Endothelial cell (in vitro differentiated cells): ENCODE data around the gene BCAR3. TPM values are rescaled to one million over a fixed set of nuclear protein-coding genes. Genes with fewer than 3 reads are reported as not detected.

Experiments
- DNase-seq: peaks from one replicate; pipeline ENCODE4 v3.0.0; 2021; ENCODE audit warnings: low spot score
- H3K27ac Mint-ChIP-seq: one replicate; pipeline ENCODE4 v1.8.0; 2021; ENCODE audit warnings: mixed read lengths, inconsistent platforms; ENCODE audit not compliant: unreplicated experiment
- H3K27me3 Mint-ChIP-seq: one replicate; pipeline ENCODE4 v1.8.0; 2021; ENCODE audit warnings: mild to moderate bottlenecking, moderate library complexity, mixed read lengths, inconsistent platforms; ENCODE audit not compliant: unreplicated experiment
- H3K36me3 Mint-ChIP-seq: one replicate; pipeline ENCODE4 v1.8.0; 2021; ENCODE audit warnings: mild to moderate bottlenecking, low read depth, mixed read lengths, inconsistent platforms; ENCODE audit not compliant: unreplicated experiment
- H3K4me1 Mint-ChIP-seq: one replicate; pipeline ENCODE4 v1.8.0; 2021; ENCODE audit warnings: mild to moderate bottlenecking, mixed read lengths, inconsistent platforms; ENCODE audit not compliant: unreplicated experiment
- H3K4me3 Mint-ChIP-seq: one replicate; pipeline ENCODE4 v1.8.0; 2021; ENCODE audit warnings: mild to moderate bottlenecking, mixed read lengths, inconsistent platforms; ENCODE audit not compliant: unreplicated experiment
- H3K9me3 Mint-ChIP-seq: one replicate; pipeline ENCODE4 v1.8.0; 2021; ENCODE audit warnings: mixed read lengths, inconsistent platforms; ENCODE audit not compliant: unreplicated experiment
- CTCF ChIP-seq: fragments of 200-600 bp; sonication (generic); IDR thresholded peaks from one replicate; pipeline ENCODE4 v1.5.0; 2021; ENCODE audit warnings: antibody characterized with exemption; ENCODE audit not compliant: unreplicated experiment
- total RNA-seq: library from RNA; stranded (reverse); fragmentation: NEBNext Ultra II Directional; extraction: Animal tissue kit (Norgen Biotek cat#: 25700); gene quantifications from one replicate; pipeline ENCODE4 v1.2.1, GENCODE V29; 2021; ENCODE audit not compliant: unreplicated experiment

Gene BCAR3
- total RNA-seq, 1 donor from 2014 or later, result 19.9 TPM

GRCh38 chr1:93578433-93578830 lies 103.2 kb downstream of the BCAR3 start:
- Mint-ChIP-seq H3K4me1 (peaks cover 4% of the 10 kb centered on the region), H3K36me3 (peaks cover 23% of the 10 kb centered on the region), H3K27me3 (peaks cover 10% of the 10 kb centered on the region), H3K9me3 (no peaks in the 10 kb centered on the region), H3K27ac (no peak overlapping the region), H3K4me3 (peak overlapping the region; percentile 24)
- no peak for TF ChIP-seq CTCF
- DNase-seq, result no peak

GRCh38 chr1:93577536-93578432 lies 103.9 kb downstream of the BCAR3 start:
- Mint-ChIP-seq H3K4me1 (peaks cover 7% of the 10 kb centered on the region), H3K27me3 (peaks cover 10% of the 10 kb centered on the region), H3K27ac (peak overlapping the region; percentile 24), H3K36me3 (peaks cover 21% of the 10 kb centered on the region), H3K4me3 (peak overlapping the region; percentile 24), H3K9me3 (no peaks in the 10 kb centered on the region)
- no peak for DNase-seq
- no peak for TF ChIP-seq CTCF

- H3K9me3 Mint-ChIP-seq, result no peaks in the 10 kb centered on the region
- H3K27me3 Mint-ChIP-seq, result peaks cover 12% of the 10 kb centered on the region
- H3K4me3 Mint-ChIP-seq, result peak overlapping the region; percentile 42
- DNase-seq, result no peak
- H3K36me3 Mint-ChIP-seq, result peaks cover 26% of the 10 kb centered on the region
- peaks cover 18% of the 10 kb centered on the region for H3K4me1 Mint-ChIP-seq
- no peak for TF ChIP-seq CTCF
- H3K27ac Mint-ChIP-seq, result no peak overlapping the region
Observed at GRCh38 chr1:93576746-93577145, 104.9 kb downstream of the BCAR3 start.

GRCh38 chr1:93576346-93576745 lies 105.3 kb downstream of the BCAR3 start:
- no peak overlapping the region for H3K4me3 Mint-ChIP-seq
- no peaks in the 10 kb centered on the region for H3K9me3 Mint-ChIP-seq
- peak overlapping the region; percentile 37 for H3K27ac Mint-ChIP-seq
- H3K36me3 Mint-ChIP-seq, result peaks cover 26% of the 10 kb centered on the region
- no peak for TF ChIP-seq CTCF
- H3K4me1 Mint-ChIP-seq, result peaks cover 22% of the 10 kb centered on the region
- no peak for DNase-seq
- H3K27me3 Mint-ChIP-seq, result peaks cover 12% of the 10 kb centered on the region

GRCh38 chr1:93575621-93576284 lies 105.9 kb downstream of the BCAR3 start:
- no peak for TF ChIP-seq CTCF
- H3K36me3 Mint-ChIP-seq, result peaks cover 26% of the 10 kb centered on the region
- peak overlapping the region; percentile 23 for H3K4me3 Mint-ChIP-seq
- H3K27me3 Mint-ChIP-seq, result peaks cover 12% of the 10 kb centered on the region
- no peak for DNase-seq
- no peaks in the 10 kb centered on the region for H3K9me3 Mint-ChIP-seq
- H3K4me1 Mint-ChIP-seq, result peaks cover 22% of the 10 kb centered on the region
- H3K27ac Mint-ChIP-seq, result peak overlapping the region; percentile 37
